Activated CD8-positive, alpha-beta memory T cell treated with anti-CD3 and anti-CD28 coated beads, Interleukin-2, amount 50 U/mL, for 24 hours (primary cell): ENCODE data around the gene SHB.

Experiments
- DNase-seq: peaks from one replicate; pipeline ENCODE4 v3.0.0-alpha.2; 2020; ENCODE audit errors: extremely low read depth

The SHB gene

GRCh38 chr9:37953206-37953774 lies 115.7 kb downstream of the SHB start:
- DNase-seq: no peak

GRCh38 chr9:37952731-37953130 lies 116.3 kb downstream of the SHB start:
- no peak for DNase-seq

GRCh38 chr9:37951671-37952449 lies 117.2 kb downstream of the SHB start:
- DNase-seq: no peak

- DNase-seq: no peak
Observed at GRCh38 chr9:37950561-37950960, 118.5 kb downstream of the SHB start.

GRCh38 chr9:37949576-37949975 lies 119.5 kb downstream of the SHB start:
- no peak for DNase-seq

- no peak for DNase-seq
Observed at GRCh38 chr9:37948417-37948980, 120.5 kb downstream of the SHB start.

- DNase-seq: no peak
Observed at GRCh38 chr9:37947977-37948376, 121.0 kb downstream of the SHB start.

GRCh38 chr9:37947471-37947870 lies 121.6 kb downstream of the SHB start:
- DNase-seq: no peak

GRCh38 chr9:37946971-37947370 lies 122.1 kb downstream of the SHB start:
- DNase-seq: no peak

GRCh38 chr9:37946041-37946440 lies 123.0 kb downstream of the SHB start:
- DNase-seq: no peak

GRCh38 chr9:37944671-37945481 lies 124.2 kb downstream of the SHB start:
- no peak for DNase-seq

GRCh38 chr9:37944266-37944650 lies 124.8 kb downstream of the SHB start:
- DNase-seq: no peak

- DNase-seq: no peak
Observed at GRCh38 chr9:37943345-37944265, 125.4 kb downstream of the SHB start.

- no peak for DNase-seq
Observed at GRCh38 chr9:37942621-37943344, 126.2 kb downstream of the SHB start.

- no peak for DNase-seq
Observed at GRCh38 chr9:37941253-37941652, 127.8 kb downstream of the SHB start.

- no peak for DNase-seq
Observed at GRCh38 chr9:37939575-37940095, 129.4 kb downstream of the SHB start.

GRCh38 chr9:37938121-37938891 lies 130.7 kb downstream of the SHB start:
- DNase-seq: no peak

GRCh38 chr9:37937366-37937765 lies 131.7 kb downstream of the SHB start:
- DNase-seq: no peak

GRCh38 chr9:37936965-37937364 lies 132.1 kb downstream of the SHB start:
- DNase-seq: no peak

GRCh38 chr9:37936376-37936775 lies 132.7 kb downstream of the SHB start:
- DNase-seq: no peak
